Neural progenitor cell (in vitro differentiated cells): Measurements from ENCODE around the gene LDLRAD4.

Source experiments
- CTCF ChIP-seq: fragments of 200-600 bp; sonication (generic); IDR thresholded peaks from 2 replicates; pipeline ENCODE4 v1.5.1; 2017; ENCODE audit warnings: antibody characterized with exemption, mild to moderate bottlenecking
- EZH2 ChIP-seq: fragments of 200-600 bp; sonication (generic); IDR thresholded peaks from 2 replicates; pipeline ENCODE4 v1.6.1; 2017; ENCODE audit warnings: antibody characterized with exemption, mild to moderate bottlenecking, moderate library complexity

GRCh38 chr18:13179566-13180113, 38.9 kb upstream of the LDLRAD4 start:
- TF ChIP-seq CTCF (no peak), EZH2 (no peak)
